Mesothelial cell of epicardium (in vitro differentiated cells): ENCODE data around the gene IL4I1. TPM values are rescaled to one million over a fixed set of nuclear protein-coding genes. Genes with fewer than 3 reads are reported as not detected.

ENCODE experiments used
- DNase-seq, 2 experiments: peaks; one replicate each; pipeline ENCODE4 v3.0.0; 2021; ENCODE audit warnings: low spot score in 2 of 2; ENCODE audit not compliant: unreplicated experiment in 2 of 2
- H3K27ac Mint-ChIP-seq: 2 replicates; pipeline ENCODE4 v1.8.0; 2021; ENCODE audit warnings: mixed read lengths
- H3K27me3 Mint-ChIP-seq: 2 replicates; pipeline ENCODE4 v1.8.0; 2021; ENCODE audit warnings: low read depth, mixed read lengths
- H3K36me3 Mint-ChIP-seq: 2 replicates; pipeline ENCODE4 v1.8.0; 2021; ENCODE audit warnings: mixed read lengths
- H3K4me1 Mint-ChIP-seq: 2 replicates; pipeline ENCODE4 v1.8.0; 2021; ENCODE audit warnings: mixed read lengths
- H3K4me3 Mint-ChIP-seq: 2 replicates; pipeline ENCODE4 v1.8.0; 2021; ENCODE audit warnings: mild to moderate bottlenecking, moderate library complexity, mixed read lengths
- H3K9me3 Mint-ChIP-seq: 2 replicates; pipeline ENCODE4 v1.8.0; 2021; ENCODE audit warnings: mixed read lengths
- CTCF ChIP-seq: fragments of 200-600 bp; sonication (generic); IDR thresholded peaks from one replicate; pipeline ENCODE4 v1.5.0; 2021; ENCODE audit warnings: antibody characterized with exemption; ENCODE audit not compliant: unreplicated experiment
- total RNA-seq: library from RNA; stranded (reverse); gene quantifications from 3 replicates; pipeline ENCODE4 v1.2.1, GENCODE V29; 2021

The IL4I1 gene
- total RNA-seq, 1 donor from 2014 or later: 1.7 TPM

GRCh38 chr19:49894879-49895565, 1.7 kb downstream of the IL4I1 start:
- Mint-ChIP-seq H3K27ac (no peak overlapping the region), H3K36me3 (no peaks in the 10 kb centered on the region), H3K27me3 (peaks cover 36% of the 10 kb centered on the region), H3K9me3 (no peaks in the 10 kb centered on the region), H3K4me1 (peaks cover 21% of the 10 kb centered on the region), H3K4me3 (no peak overlapping the region)
- no peak for DNase-seq
- TF ChIP-seq CTCF: no peak

- Mint-ChIP-seq H3K9me3 (no peaks in the 10 kb centered on the region), H3K36me3 (no peaks in the 10 kb centered on the region), H3K27me3 (peaks cover 39% of the 10 kb centered on the region), H3K27ac (no peak overlapping the region), H3K4me1 (peaks cover 21% of the 10 kb centered on the region), H3K4me3 (no peak overlapping the region)
- no peak for TF ChIP-seq CTCF
- DNase-seq: no peak
Measured at GRCh38 chr19:49894011-49894664, 2.5 kb downstream of the IL4I1 start.

GRCh38 chr19:49892716-49893115, 4.0 kb downstream of the IL4I1 start:
- DNase-seq: no peak
- H3K4me3 Mint-ChIP-seq: no peak overlapping the region
- H3K9me3 Mint-ChIP-seq: no peaks in the 10 kb centered on the region
- peaks cover 3% of the 10 kb centered on the region for H3K36me3 Mint-ChIP-seq
- no peak for TF ChIP-seq CTCF
- peaks cover 39% of the 10 kb centered on the region for H3K27me3 Mint-ChIP-seq
- peaks cover 19% of the 10 kb centered on the region for H3K4me1 Mint-ChIP-seq
- H3K27ac Mint-ChIP-seq: no peak overlapping the region

- no peak for DNase-seq
- H3K4me1 Mint-ChIP-seq: peaks cover 7% of the 10 kb centered on the region
- TF ChIP-seq CTCF: no peak
- peaks cover 4% of the 10 kb centered on the region for H3K36me3 Mint-ChIP-seq
- H3K27ac Mint-ChIP-seq: no peak overlapping the region
- H3K4me3 Mint-ChIP-seq: no peak overlapping the region
- H3K9me3 Mint-ChIP-seq: no peaks in the 10 kb centered on the region
- peaks cover 37% of the 10 kb centered on the region for H3K27me3 Mint-ChIP-seq
Measured at GRCh38 chr19:49891393-49891792, 5.3 kb downstream of the IL4I1 start.

- no peak for TF ChIP-seq CTCF
- H3K27me3 Mint-ChIP-seq: peaks cover 34% of the 10 kb centered on the region
- peak overlapping the region; percentile 59 for H3K4me3 Mint-ChIP-seq
- no peak for DNase-seq
- H3K4me1 Mint-ChIP-seq: peaks cover 6% of the 10 kb centered on the region
- H3K9me3 Mint-ChIP-seq: no peaks in the 10 kb centered on the region
- H3K36me3 Mint-ChIP-seq: peaks cover 8% of the 10 kb centered on the region
- no peak overlapping the region for H3K27ac Mint-ChIP-seq
Measured at GRCh38 chr19:49890349-49891311, 6.1 kb downstream of the IL4I1 start.
